GM12878 (cell line): ENCODE measurements around the gene SUFU. TPM values are rescaled to one million over a fixed set of nuclear protein-coding genes. Genes with fewer than 3 reads are reported as not detected.
A peak's percentile ranks its signal among the peaks of the same experiment; 100 is the strongest.

Experiments
- ATAC-seq: fragments of 200-7000 bp; cut with Tn5 transposase; 3 replicates; pipeline ENCODE4 v1.9.1; 2020; ENCODE audit warnings: mild to moderate bottlenecking, moderate library complexity
- BruUV-seq: library from RNA; stranded (reverse); fragments of 400-500 nt; replicated peaks from 2 replicates; lab custom pipeline; 2021; lab: Mats Ljungman, UMichigan
- CTCF ChIA-PET: fragments of 300-600 bp; sonication (Branson Sonifier 250); formaldehyde crosslinking; extraction: SDS; loops from one replicate; lab custom pipeline; 2021; ENCODE audit warnings: inconsistent platforms; lab: Yijun Ruan, JAX
- POLR2A ChIA-PET: fragments of 350-600 bp; formaldehyde crosslinking; extraction: SDS; loops from one replicate; lab custom pipeline; 2021; ENCODE audit warnings: inconsistent platforms; lab: Charles Lee
- RAD21 ChIA-PET: fragments of 300-600 bp; sonication (Branson Sonifier 250); formaldehyde crosslinking; loops from one replicate; lab custom pipeline; 2023; ENCODE audit warnings: antibody characterized with exemption; ENCODE audit not compliant: unreplicated experiment; lab: Charles Lee
- SMC1A ChIA-PET: fragments of 300-600 bp; sonication (Branson Sonifier 250); formaldehyde crosslinking; loops from one replicate; lab custom pipeline; 2023; ENCODE audit not compliant: unreplicated experiment, uncharacterized antibody; lab: Charles Lee
- DNase-seq: peaks from one replicate; pipeline ENCODE4 v3.0.0-alpha.2; 2011; ENCODE audit warnings: low read depth, low spot score
- FAIRE-seq: peaks from 3 replicates; lab custom pipeline; 2011; peaks lifted over from hg19 to GRCh38; lab: Jason Lieb, UNC
- H2AFZ ChIP-seq: 2 replicates; pipeline ENCODE4 v1.6.0; 2011; ENCODE audit warnings: low read depth, low read length, control low read depth; ENCODE audit not compliant: control insufficient read depth
- H3K27ac ChIP-seq: 2 replicates; pipeline ENCODE4 v1.5.1; 2011; ENCODE audit warnings: control low read depth; ENCODE audit not compliant: control insufficient read depth, insufficient read depth
- H3K27me3 ChIP-seq, 2 experiments: replicated peaks in 1 of 2; 2 replicates each; pipeline versions ENCODE4 v1.6.0 to v1.6.1; 2011; ENCODE audit warnings: low read length in 1 of 2; ENCODE audit not compliant: control insufficient read depth in 2 of 2, insufficient read depth in 2 of 2
- H3K36me3 ChIP-seq, 2 experiments: 2 replicates each; pipeline ENCODE4 v1.5.1; 2011; ENCODE audit warnings: low read length in 1 of 2; ENCODE audit not compliant: control insufficient read depth in 2 of 2, insufficient read depth in 2 of 2
- H3K4me1 ChIP-seq: 2 replicates; pipeline ENCODE4 v1.6.1; 2011; ENCODE audit warnings: mild to moderate bottlenecking, low read length, moderate library complexity, mixed read lengths; ENCODE audit not compliant: control insufficient read depth, insufficient read depth
- H3K4me2 ChIP-seq: 2 replicates; pipeline ENCODE4 v1.6.0; 2011; ENCODE audit warnings: control low read depth; ENCODE audit not compliant: control insufficient read depth, insufficient read depth
- H3K4me3 ChIP-seq: fragments of 200-600 bp; sonication (generic); 2 replicates; pipeline ENCODE4 v1.5.1; 2016
- H3K79me2 ChIP-seq: 2 replicates; pipeline ENCODE4 v1.6.0; 2011; ENCODE audit warnings: low read length; ENCODE audit not compliant: control insufficient read depth, insufficient read depth
- H3K9ac ChIP-seq: 2 replicates; pipeline ENCODE4 v1.8.0; 2011; ENCODE audit warnings: low read length, control low read depth, mixed read lengths; ENCODE audit not compliant: control insufficient read depth, insufficient read depth
- H3K9me3 ChIP-seq: replicated peaks from 3 replicates; pipeline ENCODE4 v1.5.1; 2011; ENCODE audit warnings: mild to moderate bottlenecking, low read length; ENCODE audit not compliant: control insufficient read depth, insufficient read depth
- H4K20me1 ChIP-seq: 2 replicates; pipeline ENCODE4 v1.6.0; 2011; ENCODE audit not compliant: control insufficient read depth, insufficient read depth
- ASH2L ChIP-seq: fragments of 300-600, 200-600 bp; sonication (generic); IDR thresholded peaks from 2 replicates; pipeline ENCODE4 v1.6.1; 2017; ENCODE audit warnings: low read depth, mild to moderate bottlenecking, borderline replicate concordance
- BCL11A ChIP-seq: IDR thresholded peaks from 2 replicates; pipeline ENCODE4 v1.6.1; 2011; ENCODE audit warnings: low read depth, low read length
- CHD1 ChIP-seq: IDR thresholded peaks from 2 replicates; pipeline ENCODE4 v1.6.1; 2012; ENCODE audit warnings: low read depth, low read length, improper control_type of control experiment
- CTCF ChIP-seq, 3 experiments: IDR thresholded peaks in 2 of 3; conservative IDR thresholded peaks in 1 of 3; 2 replicates each; pipeline ENCODE4 v1.5.1; 2011; ENCODE audit warnings: low read depth in 3 of 3, low read length in 3 of 3, mild to moderate bottlenecking in 3 of 3, control low read depth in 2 of 3, moderate library complexity in 2 of 3, inconsistent platforms in 1 of 3, mixed read lengths in 1 of 3; ENCODE audit not compliant: control insufficient read depth in 2 of 3, insufficient read depth in 1 of 3; ENCODE audit errors: extremely low read depth in 1 of 3
- DPF2 ChIP-seq: fragments of 450-650 bp; IDR thresholded peaks from 2 replicates; pipeline ENCODE4 v1.6.1; 2017; ENCODE audit warnings: mild to moderate bottlenecking
- FOXK2 ChIP-seq: fragments of 450-650 bp; IDR thresholded peaks from 2 replicates; pipeline ENCODE4 v1.6.1; 2017; ENCODE audit warnings: mild to moderate bottlenecking, moderate library complexity
- MEF2A ChIP-seq: IDR thresholded peaks from 2 replicates; pipeline ENCODE4 v1.6.1; 2011; ENCODE audit warnings: low read depth, mild to moderate bottlenecking, low read length, moderate library complexity; ENCODE audit not compliant: insufficient read depth
- MEF2B ChIP-seq: fragments of 450-650 bp; IDR thresholded peaks from 2 replicates; pipeline ENCODE4 v1.6.1; 2018; ENCODE audit warnings: mild to moderate bottlenecking, moderate library complexity; ENCODE audit not compliant: partially characterized antibody, poor library complexity, severe bottlenecking
- MLLT1 ChIP-seq: fragments of 450-650 bp; IDR thresholded peaks from 2 replicates; pipeline ENCODE4 v1.6.1; 2016; ENCODE audit warnings: mild to moderate bottlenecking
- MXI1 ChIP-seq: fragments of 150-350 bp; IDR thresholded peaks from 2 replicates; pipeline ENCODE4 v1.6.1; 2011; ENCODE audit warnings: low read depth, mild to moderate bottlenecking, inconsistent platforms, low read length, improper control_type of control experiment
- NR2F1 ChIP-seq: fragments of 450-650 bp; conservative IDR thresholded peaks from 2 replicates; pipeline ENCODE4 v1.6.1; 2017; ENCODE audit warnings: mild to moderate bottlenecking
- POLR2A ChIP-seq: IDR thresholded peaks from 2 replicates; pipeline ENCODE4 v1.6.1; 2011; ENCODE audit warnings: low read depth, mild to moderate bottlenecking, low read length
- SIN3A ChIP-seq: IDR thresholded peaks from 2 replicates; pipeline ENCODE4 v1.6.1; 2012; ENCODE audit warnings: low read depth, low read length, improper control_type of control experiment
- TARDBP ChIP-seq: IDR thresholded peaks from 2 replicates; pipeline ENCODE4 v1.6.1; 2016; ENCODE audit warnings: borderline replicate concordance
- TCF12 ChIP-seq: IDR thresholded peaks from 2 replicates; pipeline ENCODE4 v1.6.1; 2011; ENCODE audit warnings: low read depth, mild to moderate bottlenecking, low read length
- YY1 ChIP-seq: IDR thresholded peaks from 2 replicates; pipeline ENCODE4 v1.6.1; 2011; ENCODE audit warnings: low read depth, mild to moderate bottlenecking, low read length
- ZNF217 ChIP-seq: fragments of 450-650 bp; IDR thresholded peaks from 2 replicates; pipeline ENCODE4 v1.6.1; 2017; ENCODE audit warnings: antibody characterized with exemption, mild to moderate bottlenecking
- WGBS: methylation state at CpG from one replicate; pipeline ENCODE4 v1.1.6; 2016; ENCODE audit warnings: low lambda C conversion rate; ENCODE audit not compliant: insufficient replicate concordance, insufficient coverage; ENCODE audit errors: missing lambda C conversion rate; 5-methylcytosine and 5-hydroxymethylcytosine counted together
- in situ Hi-C: fragments of 300-500 bp; cut with MboI; formaldehyde crosslinking; loops from 9 replicates; pipeline ENCODE4 v1.14.3; 2018; ENCODE audit warnings: mixed read lengths
- intact Hi-C: fragments of 100-400 bp; cut with micrococcal nuclease; formaldehyde crosslinking; loops from one replicate; pipeline ENCODE4 v1.14.2; 2022; ENCODE audit not compliant: unreplicated experiment
- polyA plus RNA-seq, 11 experiments: library from polyadenylated mRNA; depleted of rRNA in 4 of 11; unstranded in 6 of 11; stranded (reverse) in 5 of 11; fragments of >200 nt; fragmentation: Nextera tagmentation in 4 of 11; fragmentation: Illumina TruSeq in 1 of 11; extraction: Ambion mirVana in 4 of 11; extraction: Trizol in 1 of 11; gene quantifications; 1 replicate in 1 of 11; 2 replicates in 10 of 11; pipeline versions ENCODE4 v1.2.1 to v1.2.3, GENCODE V29; 2011 to 2016; ENCODE audit warnings: inconsistent platforms in 2 of 11, missing spikeins in 2 of 11, low read depth in 1 of 11
- total RNA-seq, 4 experiments: library from RNA; depleted of rRNA in 3 of 4; stranded (reverse); fragments of >200 nt in 3 of 4; fragmentation: Illumina TruSeq in 1 of 4; extraction: Trizol in 1 of 4; gene quantifications; 2 replicates each; pipeline versions ENCODE4 v1.2.1 to v1.2.3, GENCODE V29; 2013 to 2021
- TF ChIP-seq, protein P1 (sequence below): fragments of 450-650 bp; IDR thresholded peaks from 2 replicates; pipeline ENCODE4 v1.6.1; 2017; ENCODE audit warnings: mild to moderate bottlenecking, moderate library complexity

Gene SUFU
- total and polyA plus RNA-seq, 10 of the 15 experiments (the other 5 are each of a cell fraction or from before 2014, with no cell fraction given), result 0.68 to 7.7 (median 2.4) TPM

GRCh38 chr10:102645388-102645740 is 141.6 kb downstream of the SUFU start:
- DNase-seq (no peak), ATAC-seq (peak; percentile 0), FAIRE-seq (no peak)
- peak overlapping the region; percentile 96 for H3K27ac ChIP-seq
- H3K4me3 ChIP-seq, result peak overlapping the region; percentile 93
- 0 out of 2 replicates have a peak overlapping the region, but pooled peaks have one; percentile 3 for H2AFZ ChIP-seq
- WGBS, result 2% methylated on average over 12 of the region's 12 CpGs
- peak overlapping the region; percentile 99 for H3K9ac ChIP-seq
- ChIA-PET CTCF (interaction anchor here (0.8 to 13.5 kb wide), 8 partner anchors 15 to 143 kb away, joined by 3 to 128 read pairs (median 8); partner anchors contain the start of genes ACTR1A and ARL3), SMC1A (interaction anchor here (1.2 to 9.3 kb wide), 6 partner anchors 15 to 67 kb away, joined by 4 to 103 read pairs (median 16); partner anchors contain the start of genes ARL3 and SFXN2), RAD21 (interaction anchor here (1.0 to 5.0 kb wide), 10 partner anchors 16 to 142 kb away, joined by 3 to 59 read pairs (median 8); partner anchors contain the start of genes ACTR1A, ARL3, SFXN2 and SUFU), POLR2A (interaction anchor here (0.6 to 14.1 kb wide), 9 partner anchors 16 to 302 kb away, joined by 3 to 151 read pairs (median 5); partner anchors contain the start of genes ARL3 and SFXN2)
- peak overlapping the region; percentile 98 for H3K4me2 ChIP-seq
- intact Hi-C loops, result loop anchor here (10.0 kb wide), 2 partner anchors 251 to 549 kb away; partner anchors contain the start of genes NFKB2 and NT5C2
- in situ Hi-C loops, result no loop called here
- H4K20me1 ChIP-seq, result no peaks in the 10 kb centered on the region
- H3K9me3 ChIP-seq, result no peaks in the 10 kb centered on the region
- peaks cover 35% of the 10 kb centered on the region for H3K4me1 ChIP-seq
- H3K27me3 ChIP-seq, result no peaks in the 10 kb centered on the region
- no TSS peak for BruUV-seq
- H3K79me2 ChIP-seq, result peaks cover 79% of the 10 kb centered on the region
- H3K36me3 ChIP-seq, result no peaks in the 10 kb centered on the region
- TF ChIP-seq SIN3A (peak; percentile 78), BCL11A (peak; percentile 4; the same call in 1 of the 2 replicates), DPF2 (no peak), MEF2A (no peak), ZNF217 (no peak), POLR2A (peak; percentile 23), YY1 (peak; percentile 88), CTCF (IDR thresholded peaks at IDR 0.05 in 2 of 3, conservative IDR thresholded peaks at IDR 0.05 in 1 of 3; ENCODE audit: control insufficient read depth in 2 of 3, extremely low read depth in 1 of 3, insufficient read depth in 1 of 3, low read depth in 3 of 3, low read length in 3 of 3) (no peak), ASH2L (0 out of 2 replicates have a peak, but pooled peaks have one; percentile 34), MXI1 (no peak), MLLT1 (0 out of 2 replicates have a peak, but pooled peaks have one; percentile 49), TCF12 (0 out of 2 replicates have a peak, but pooled peaks have one; percentile 35), CHD1 (0 out of 2 replicates have a peak, but pooled peaks have one; percentile 48), MEF2B (no peak), FOXK2 (peak; percentile 72; the same call in 1 of the 2 replicates), TARDBP (0 out of 2 replicates have a peak, but pooled peaks have one; percentile 12), NR2F1 (peak; percentile 10; the same call in 1 of the 2 replicates)
- TF ChIP-seq, protein P1, sequence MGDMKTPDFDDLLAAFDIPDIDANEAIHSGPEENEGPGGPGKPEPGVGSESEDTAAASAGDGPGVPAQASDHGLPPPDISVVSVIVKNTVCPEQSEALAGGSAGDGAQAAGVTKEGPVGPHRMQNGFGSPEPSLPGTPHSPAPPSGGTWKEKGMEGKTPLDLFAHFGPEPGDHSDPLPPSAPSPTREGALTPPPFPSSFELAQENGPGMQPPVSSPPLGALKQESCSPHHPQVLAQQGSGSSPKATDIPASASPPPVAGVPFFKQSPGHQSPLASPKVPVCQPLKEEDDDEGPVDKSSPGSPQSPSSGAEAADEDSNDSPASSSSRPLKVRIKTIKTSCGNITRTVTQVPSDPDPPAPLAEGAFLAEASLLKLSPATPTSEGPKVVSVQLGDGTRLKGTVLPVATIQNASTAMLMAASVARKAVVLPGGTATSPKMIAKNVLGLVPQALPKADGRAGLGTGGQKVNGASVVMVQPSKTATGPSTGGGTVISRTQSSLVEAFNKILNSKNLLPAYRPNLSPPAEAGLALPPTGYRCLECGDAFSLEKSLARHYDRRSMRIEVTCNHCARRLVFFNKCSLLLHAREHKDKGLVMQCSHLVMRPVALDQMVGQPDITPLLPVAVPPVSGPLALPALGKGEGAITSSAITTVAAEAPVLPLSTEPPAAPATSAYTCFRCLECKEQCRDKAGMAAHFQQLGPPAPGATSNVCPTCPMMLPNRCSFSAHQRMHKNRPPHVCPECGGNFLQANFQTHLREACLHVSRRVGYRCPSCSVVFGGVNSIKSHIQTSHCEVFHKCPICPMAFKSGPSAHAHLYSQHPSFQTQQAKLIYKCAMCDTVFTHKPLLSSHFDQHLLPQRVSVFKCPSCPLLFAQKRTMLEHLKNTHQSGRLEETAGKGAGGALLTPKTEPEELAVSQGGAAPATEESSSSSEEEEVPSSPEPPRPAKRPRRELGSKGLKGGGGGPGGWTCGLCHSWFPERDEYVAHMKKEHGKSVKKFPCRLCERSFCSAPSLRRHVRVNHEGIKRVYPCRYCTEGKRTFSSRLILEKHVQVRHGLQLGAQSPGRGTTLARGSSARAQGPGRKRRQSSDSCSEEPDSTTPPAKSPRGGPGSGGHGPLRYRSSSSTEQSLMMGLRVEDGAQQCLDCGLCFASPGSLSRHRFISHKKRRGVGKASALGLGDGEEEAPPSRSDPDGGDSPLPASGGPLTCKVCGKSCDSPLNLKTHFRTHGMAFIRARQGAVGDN, result no peak; the same call in 1 of the 2 replicates
